ENCODE measurements around the gene RAD9A.

Gene RAD9A

DNA sequence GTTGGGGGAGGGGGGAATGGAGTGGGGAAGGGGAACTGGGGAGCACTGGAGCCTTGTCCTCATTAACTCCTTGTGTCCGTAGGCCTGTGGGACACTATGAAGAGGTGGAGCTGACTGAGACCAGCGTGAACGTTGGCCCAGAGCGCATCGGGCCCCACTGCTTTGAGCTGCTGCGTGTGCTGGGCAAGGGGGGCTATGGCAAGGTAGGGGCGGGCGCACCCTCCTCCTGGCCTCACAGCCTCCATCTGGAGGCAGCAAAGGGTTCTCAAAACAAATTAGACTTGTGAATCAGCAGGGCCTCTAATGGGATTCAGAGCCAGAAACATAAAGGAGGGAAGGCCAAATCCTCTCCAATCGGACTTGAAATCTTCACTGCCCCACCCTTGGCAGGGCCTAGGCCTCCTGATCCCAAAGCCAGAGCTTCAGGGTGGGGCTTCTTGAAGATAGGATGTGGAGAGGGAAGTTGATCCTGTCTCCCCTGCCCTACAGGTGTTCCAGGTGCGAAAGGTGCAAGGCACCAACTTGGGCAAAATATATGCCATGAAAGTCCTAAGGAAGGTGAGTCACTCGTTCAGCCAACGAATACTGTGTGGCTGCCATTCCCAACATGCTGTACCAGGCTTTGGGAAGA lies 37.4 kb downstream of the RAD9A start:
- H3K27me3 Mint-ChIP-seq, result no peaks in the 10 kb centered on the region
- DNase-seq, result no peak
- H3K4me3 Mint-ChIP-seq, result peak overlapping the region; percentile 93 to 94
- ATAC-seq (replicated peaks), result no peak
- H3K4me1 Mint-ChIP-seq (ENCODE audit: low read depth in 2 of 2), result peaks cover 42 to 44% of the 10 kb centered on the region in 2 donors
- H3K36me3 Mint-ChIP-seq (ENCODE audit: insufficient read depth), result peaks cover 46% of the 10 kb centered on the region
- peak overlapping the region; percentile 96 to 97 for H3K27ac Mint-ChIP-seq
- no peaks in the 10 kb centered on the region for H3K9me3 Mint-ChIP-seq

DNA sequence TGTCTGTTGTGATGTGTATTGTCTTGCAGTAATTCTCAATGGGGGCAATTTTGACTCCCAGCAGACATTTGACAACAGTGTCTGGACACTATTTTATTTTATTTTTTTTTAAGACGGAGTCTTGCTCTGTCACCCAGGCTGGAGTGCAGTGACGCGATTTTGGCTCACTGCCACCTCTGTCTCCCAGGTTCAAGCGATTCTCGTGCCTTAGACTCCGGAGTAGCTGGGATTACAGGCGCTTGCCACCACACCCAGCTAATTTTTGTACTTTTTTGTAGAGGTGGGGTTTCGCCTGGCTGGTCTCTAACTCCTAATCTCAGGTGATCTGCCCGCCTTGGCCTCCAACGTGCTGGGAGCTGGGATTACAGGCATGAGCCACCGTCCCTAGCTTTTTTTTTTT lies 37.9 kb downstream of the RAD9A start:
- peaks cover 44 to 46% of the 10 kb centered on the region in 2 donors for H3K4me1 Mint-ChIP-seq (ENCODE audit: low read depth in 2 of 2)
- no peak for DNase-seq
- no peak for ATAC-seq (replicated peaks)
- peak overlapping the region; percentile 27 to 34 for H3K4me3 Mint-ChIP-seq
- H3K9me3 Mint-ChIP-seq, result no peaks in the 10 kb centered on the region
- H3K36me3 Mint-ChIP-seq (ENCODE audit: insufficient read depth), result peaks cover 51% of the 10 kb centered on the region
- H3K27me3 Mint-ChIP-seq, result no peaks in the 10 kb centered on the region
- H3K27ac Mint-ChIP-seq, result peak overlapping the region in 1 of 2 donors; percentile 78

DNA sequence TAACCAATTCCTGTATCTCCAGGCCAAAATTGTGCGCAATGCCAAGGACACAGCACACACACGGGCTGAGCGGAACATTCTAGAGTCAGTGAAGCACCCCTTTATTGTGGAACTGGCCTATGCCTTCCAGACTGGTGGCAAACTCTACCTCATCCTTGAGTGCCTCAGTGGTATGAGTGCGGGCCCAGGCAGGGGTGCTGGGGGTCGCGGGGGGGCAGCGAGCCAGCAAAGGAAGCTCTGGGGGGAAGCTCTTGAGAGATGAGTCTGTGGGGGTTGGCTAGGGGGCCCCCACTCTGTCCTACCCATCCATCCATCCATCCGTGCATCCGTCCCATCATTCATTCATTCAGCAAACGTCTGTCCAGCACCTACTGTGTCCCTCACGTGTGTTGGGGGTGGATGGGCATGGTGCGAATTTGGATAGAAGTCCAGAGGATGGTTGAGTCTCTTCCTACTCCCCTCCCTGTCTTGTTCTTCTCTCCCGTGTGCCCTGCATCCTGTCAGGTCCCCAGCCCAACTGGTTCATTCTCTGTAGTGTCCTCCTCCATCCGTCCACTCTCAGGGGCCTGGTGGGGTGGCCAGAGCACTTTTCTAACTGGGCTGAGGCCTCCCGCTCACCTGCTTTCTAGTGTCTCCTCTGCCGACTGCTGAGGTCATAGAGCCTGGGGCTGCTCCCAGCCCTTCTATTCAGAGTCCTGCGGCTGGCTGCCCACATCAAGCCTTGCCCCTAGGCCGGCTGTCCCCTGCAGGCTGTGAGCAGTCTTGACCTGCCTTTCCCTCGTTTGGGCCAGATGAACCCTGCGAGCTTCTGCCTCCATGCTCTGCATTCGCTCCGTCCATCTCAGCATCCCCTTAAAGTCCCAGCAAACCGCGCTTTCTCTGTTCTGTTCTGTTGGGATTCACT lies 39.8 kb downstream of the RAD9A start:
- no peaks in the 10 kb centered on the region for H3K9me3 Mint-ChIP-seq
- ATAC-seq (replicated peaks), result no peak
- peaks cover 70% of the 10 kb centered on the region for H3K36me3 Mint-ChIP-seq (ENCODE audit: insufficient read depth)
- no peak for DNase-seq
- H3K27me3 Mint-ChIP-seq, result no peaks in the 10 kb centered on the region
- peak overlapping the region; percentile 35 to 42 for H3K4me3 Mint-ChIP-seq
- peak overlapping the region; percentile 84 to 97 for H3K27ac Mint-ChIP-seq
- H3K4me1 Mint-ChIP-seq (ENCODE audit: low read depth in 2 of 2), result peaks cover 48 to 56% of the 10 kb centered on the region in 2 donors

DNA sequence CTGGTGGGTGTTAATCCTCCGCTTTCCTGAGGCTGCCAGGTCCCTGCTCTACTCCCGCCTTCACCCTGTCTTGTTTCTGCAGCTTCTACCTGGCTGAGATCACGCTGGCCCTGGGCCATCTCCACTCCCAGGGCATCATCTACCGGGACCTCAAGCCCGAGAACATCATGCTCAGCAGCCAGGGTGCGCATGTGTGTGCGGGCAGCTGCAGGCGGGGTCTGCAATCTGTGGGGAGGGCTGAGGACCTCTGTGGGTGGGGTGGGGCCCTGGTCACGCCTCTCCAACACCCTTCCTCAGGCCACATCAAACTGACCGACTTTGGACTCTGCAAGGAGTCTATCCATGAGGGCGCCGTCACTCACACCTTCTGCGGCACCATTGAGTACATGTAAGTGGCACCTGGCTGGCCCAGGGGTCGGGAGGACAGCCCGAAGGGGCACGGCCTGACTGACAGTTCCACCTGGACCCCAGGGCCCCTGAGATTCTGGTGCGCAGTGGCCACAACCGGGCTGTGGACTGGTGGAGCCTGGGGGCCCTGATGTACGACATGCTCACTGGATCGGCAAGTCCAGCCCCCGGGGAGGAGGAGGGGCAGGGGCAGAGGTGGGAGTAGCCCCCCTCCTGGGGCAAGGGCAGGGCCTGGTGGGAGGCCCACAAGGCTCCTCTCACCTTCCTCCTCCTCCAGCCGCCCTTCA lies 41.0 kb downstream of the RAD9A start:
- ATAC-seq (replicated peaks) (no peak), DNase-seq (no peak)
- peaks cover 45 to 57% of the 10 kb centered on the region in 2 donors for H3K4me1 Mint-ChIP-seq (ENCODE audit: low read depth in 2 of 2)
- no peaks in the 10 kb centered on the region for H3K9me3 Mint-ChIP-seq
- peak overlapping the region; percentile 85 to 97 for H3K27ac Mint-ChIP-seq
- H3K27me3 Mint-ChIP-seq, result no peaks in the 10 kb centered on the region
- peaks cover 75% of the 10 kb centered on the region for H3K36me3 Mint-ChIP-seq (ENCODE audit: insufficient read depth)
- H3K4me3 Mint-ChIP-seq, result peak overlapping the region; percentile 98 to 99

DNA sequence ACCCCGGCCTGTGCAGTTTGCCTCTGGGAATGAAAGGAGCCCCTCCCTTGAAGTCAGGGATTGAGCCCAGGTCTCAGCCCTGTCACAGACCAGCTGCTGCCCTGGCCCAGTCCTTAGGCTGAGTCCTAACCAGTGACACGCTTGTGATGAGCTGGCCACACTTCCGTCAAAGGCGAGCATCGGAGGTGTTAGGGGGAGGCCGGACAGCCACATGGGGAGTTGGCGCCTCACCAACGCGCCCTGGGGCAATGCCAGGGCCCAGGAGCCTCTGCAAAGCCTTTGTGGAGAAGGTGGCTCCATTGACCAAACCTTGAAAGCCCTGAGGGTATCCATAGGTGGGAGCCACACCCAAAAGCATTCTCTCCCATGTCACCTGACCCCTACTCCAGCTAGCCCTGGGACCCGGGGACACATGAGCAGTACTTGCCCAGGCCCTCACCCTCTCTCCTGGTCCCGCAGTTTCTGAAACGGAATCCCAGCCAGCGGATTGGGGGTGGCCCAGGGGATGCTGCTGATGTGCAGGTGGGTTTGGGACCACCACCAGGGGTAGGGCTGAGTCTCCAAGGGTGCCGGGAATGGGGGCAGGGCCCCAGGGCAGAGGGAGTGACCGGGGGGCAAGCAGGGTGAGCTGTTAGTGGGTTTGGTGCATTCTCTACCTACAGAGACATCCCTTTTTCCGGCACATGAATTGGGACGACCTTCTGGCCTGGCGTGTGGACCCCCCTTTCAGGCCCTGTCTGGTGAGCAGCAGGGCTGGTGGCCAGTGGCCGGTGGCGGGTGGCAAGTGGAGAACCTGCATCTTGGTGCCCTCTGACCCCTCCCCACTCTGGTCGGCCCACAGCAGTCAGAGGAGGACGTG lies 42.0 kb downstream of the RAD9A start:
- peaks cover 42 to 54% of the 10 kb centered on the region in 2 donors for H3K4me1 Mint-ChIP-seq (ENCODE audit: low read depth in 2 of 2)
- DNase-seq (no peak), ATAC-seq (replicated peaks) (peak; percentile 16)
- H3K4me3 Mint-ChIP-seq, result peak overlapping the region; percentile 98 to 99
- H3K27me3 Mint-ChIP-seq, result no peaks in the 10 kb centered on the region
- H3K36me3 Mint-ChIP-seq (ENCODE audit: insufficient read depth), result peaks cover 67% of the 10 kb centered on the region
- no peaks in the 10 kb centered on the region for H3K9me3 Mint-ChIP-seq
- H3K27ac Mint-ChIP-seq, result peak overlapping the region; percentile 85 to 97

GRCh38 chr11:67434395-67434881 lies 42.7 kb downstream of the RAD9A start:
- ATAC-seq (replicated peaks), result no peak
- Mint-ChIP-seq H3K4me3 (peak overlapping the region; percentile 98 to 99), H3K4me1 (ENCODE audit: low read depth in 2 of 2) (peaks cover 47 to 61% of the 10 kb centered on the region in 2 donors), H3K27me3 (no peaks in the 10 kb centered on the region), H3K36me3 (ENCODE audit: insufficient read depth) (peaks cover 69% of the 10 kb centered on the region), H3K9me3 (no peaks in the 10 kb centered on the region), H3K27ac (peak overlapping the region; percentile 85 to 97)
- peak in 1 of 3 experiments; percentile 41 for DNase-seq

DNA sequence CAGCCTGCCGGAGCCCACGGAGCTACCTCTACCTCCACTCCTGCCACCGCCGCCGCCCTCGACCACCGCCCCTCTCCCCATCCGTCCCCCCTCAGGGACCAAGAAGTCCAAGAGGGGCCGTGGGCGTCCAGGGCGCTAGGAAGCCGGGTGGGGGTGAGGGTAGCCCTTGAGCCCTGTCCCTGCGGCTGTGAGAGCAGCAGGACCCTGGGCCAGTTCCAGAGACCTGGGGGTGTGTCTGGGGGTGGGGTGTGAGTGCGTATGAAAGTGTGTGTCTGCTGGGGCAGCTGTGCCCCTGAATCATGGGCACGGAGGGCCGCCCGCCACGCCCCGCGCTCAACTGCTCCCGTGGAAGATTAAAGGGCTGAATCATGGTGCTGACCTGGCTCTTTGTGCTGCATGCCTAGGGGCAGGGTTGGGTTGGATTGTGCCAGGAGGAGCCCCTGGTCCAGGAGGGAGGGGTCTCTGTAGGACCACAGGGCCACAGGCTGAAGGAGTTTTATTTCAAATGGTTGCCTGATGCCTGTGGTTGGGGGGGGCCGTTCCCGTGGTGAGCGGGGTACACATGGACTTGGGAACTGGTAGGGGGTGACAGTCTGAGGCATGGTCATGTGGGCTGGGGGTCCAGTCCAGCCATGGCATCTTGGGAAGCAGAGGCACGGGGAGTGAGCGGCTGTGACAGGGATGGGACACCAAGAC lies 43.4 kb downstream of the RAD9A start:
- Mint-ChIP-seq H3K9me3 (no peaks in the 10 kb centered on the region), H3K27ac (peak overlapping the region; percentile 94 to 97), H3K4me3 (peak overlapping the region; percentile 98 to 99), H3K4me1 (ENCODE audit: low read depth in 2 of 2) (peaks cover 55 to 67% of the 10 kb centered on the region in 2 donors), H3K36me3 (ENCODE audit: insufficient read depth) (peaks cover 75% of the 10 kb centered on the region), H3K27me3 (no peaks in the 10 kb centered on the region)
- DNase-seq (no peak), ATAC-seq (replicated peaks) (no peak)

DNA sequence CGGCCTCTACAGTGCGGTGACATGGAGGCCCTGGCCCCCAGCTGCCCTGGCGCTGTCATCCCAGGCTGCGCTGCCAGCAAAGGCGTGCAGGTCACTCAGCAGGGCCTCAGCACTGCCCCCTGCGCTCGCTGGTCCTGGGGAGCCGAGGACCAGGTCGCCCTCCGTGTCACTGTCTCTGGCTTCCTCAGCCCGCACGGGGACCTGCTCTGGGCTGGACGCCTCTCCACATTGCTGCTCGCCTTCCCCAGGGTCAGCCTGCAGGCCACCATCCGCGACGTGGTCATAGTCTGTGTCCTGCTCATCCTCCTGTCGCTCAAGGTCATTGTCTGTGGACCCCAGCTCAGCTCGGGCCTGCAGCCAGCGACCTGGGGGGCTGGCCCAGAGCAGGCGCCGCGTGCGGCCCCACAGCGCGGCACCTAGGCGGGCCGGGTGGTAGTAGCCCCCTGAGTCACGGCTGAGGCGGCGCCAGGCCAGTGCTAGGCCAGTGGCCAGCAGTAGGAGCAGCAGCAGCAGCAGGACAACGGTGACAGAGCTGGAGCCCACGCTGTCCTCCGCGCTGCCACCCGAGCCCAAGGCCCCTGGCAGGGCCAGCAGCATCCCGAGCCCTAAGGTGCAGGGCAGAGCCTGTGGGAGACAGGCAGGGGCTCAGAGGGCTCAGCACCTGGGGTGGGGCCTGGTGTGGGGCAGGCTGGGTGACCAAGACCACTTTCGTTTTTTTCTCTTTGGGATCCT lies 44.1 kb downstream of the RAD9A start:
- DNase-seq, result no peak
- no peaks in the 10 kb centered on the region for H3K9me3 Mint-ChIP-seq
- H3K4me1 Mint-ChIP-seq (ENCODE audit: low read depth in 2 of 2), result peaks cover 62 to 71% of the 10 kb centered on the region in 2 donors
- no peak for ATAC-seq (replicated peaks)
- peak overlapping the region; percentile 98 to 99 for H3K4me3 Mint-ChIP-seq
- no peaks in the 10 kb centered on the region for H3K27me3 Mint-ChIP-seq
- peaks cover 76% of the 10 kb centered on the region for H3K36me3 Mint-ChIP-seq (ENCODE audit: insufficient read depth)
- H3K27ac Mint-ChIP-seq, result peak overlapping the region; percentile 94 to 97

DNA sequence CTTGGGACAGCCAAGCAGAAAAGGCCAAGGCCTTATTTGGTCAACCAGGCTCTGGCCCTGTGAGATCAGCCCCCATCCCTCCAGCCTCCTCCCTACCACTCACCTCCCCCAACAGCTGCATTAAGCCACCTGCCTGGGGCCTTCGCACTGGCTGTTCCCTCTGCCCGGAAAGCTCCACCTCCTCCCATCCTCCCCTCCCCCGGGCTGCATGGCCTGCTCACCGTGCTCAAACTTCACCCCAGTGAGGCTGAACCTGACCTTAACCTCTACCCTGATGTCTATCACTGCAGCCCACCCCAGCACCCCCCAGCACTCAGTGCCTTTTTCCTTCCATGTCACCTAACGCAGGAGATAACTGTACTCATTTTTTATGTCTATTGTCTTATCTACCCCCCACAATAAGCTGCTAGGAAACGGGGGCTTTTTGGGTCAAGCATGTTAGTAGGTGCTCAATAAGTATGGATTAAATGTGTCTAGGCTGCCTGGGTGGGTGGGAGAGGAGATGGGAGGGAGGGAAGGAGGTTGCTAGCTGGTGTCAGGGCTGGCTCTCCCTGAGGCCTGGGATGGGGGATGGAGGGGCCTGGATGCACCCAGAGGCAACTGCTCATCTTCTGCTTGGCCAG lies 44.8 kb downstream of the RAD9A start:
- Mint-ChIP-seq H3K4me3 (peak overlapping the region; percentile 98 to 99), H3K9me3 (no peaks in the 10 kb centered on the region), H3K27me3 (no peaks in the 10 kb centered on the region), H3K4me1 (ENCODE audit: low read depth in 2 of 2) (peaks cover 66 to 74% of the 10 kb centered on the region in 2 donors), H3K36me3 (ENCODE audit: insufficient read depth) (peaks cover 71% of the 10 kb centered on the region), H3K27ac (peak overlapping the region; percentile 94 to 97)
- DNase-seq (peak in 1 of 3 experiments; percentile 42), ATAC-seq (replicated peaks) (peak; percentile 16)

- peaks cover 73% of the 10 kb centered on the region for H3K36me3 Mint-ChIP-seq (ENCODE audit: insufficient read depth)
- DNase-seq, result peak; percentile 64 to 73 (median 67)
Measured at GRCh38 chr11:67437082-67437808, 45.5 kb downstream of the RAD9A start, which contains the start of gene PTPRCAP. Gene PTPRCAP (minus strand): TSS chr11:67437682. CDS start chr11:67437619, 63 bp downstream.

DNA sequence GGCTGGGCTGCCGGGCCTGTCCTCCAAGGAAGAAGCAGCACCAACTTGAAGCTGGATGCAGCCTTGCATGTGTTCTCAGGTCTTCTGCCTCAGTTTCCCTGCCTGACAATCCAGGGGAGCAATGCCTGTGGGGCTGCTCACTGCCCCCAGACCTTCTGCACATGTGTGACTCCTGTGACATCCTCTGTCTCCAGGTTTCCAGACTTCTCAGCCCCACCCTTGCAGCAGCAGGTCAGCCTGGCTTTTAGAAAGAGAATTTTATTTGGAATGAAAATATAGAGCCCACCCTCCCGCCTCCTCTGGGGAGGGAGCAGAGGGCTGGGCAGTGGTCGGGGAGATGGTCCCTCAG lies 46.0 kb downstream of the RAD9A start:
- Mint-ChIP-seq H3K9me3 (no peaks in the 10 kb centered on the region), H3K4me1 (ENCODE audit: low read depth in 2 of 2) (peaks cover 61 to 75% of the 10 kb centered on the region in 2 donors), H3K36me3 (ENCODE audit: insufficient read depth) (peaks cover 74% of the 10 kb centered on the region), H3K27ac (peak overlapping the region; percentile 94 to 97), H3K27me3 (no peaks in the 10 kb centered on the region), H3K4me3 (peak overlapping the region; percentile 98 to 99)
- ATAC-seq (replicated peaks), result no peak
- DNase-seq, result no peak

More at GRCh38 chr11:67437082-67437808, 45.5 kb downstream of the RAD9A start, which contains the start of gene PTPRCAP:
- H3K4me1 Mint-ChIP-seq (ENCODE audit: low read depth in 2 of 2), result peaks cover 63 to 73% of the 10 kb centered on the region in 2 donors
- H3K27ac Mint-ChIP-seq, result peak within 1 kb of the TSS; percentile 94 to 97
- peak within 1 kb of the TSS; percentile 98 to 99 for H3K4me3 Mint-ChIP-seq
- peak; percentile 60 for ATAC-seq (replicated peaks)
- no peaks in the 10 kb centered on the region for H3K27me3 Mint-ChIP-seq
- H3K9me3 Mint-ChIP-seq, result no peaks in the 10 kb centered on the region

Measured in effector memory CD8-positive, alpha-beta T cell (primary cell).